ENCODE data around the gene PSMD6. TPM values are rescaled to one million over a fixed set of nuclear protein-coding genes. Genes with fewer than 3 reads are reported as not detected.

The PSMD6 gene
- total and polyA plus RNA-seq, 2 experiments from 2014 or later: 99.6 to 104 TPM

- H3K4me2 ChIP-seq: peak overlapping the region; percentile 6
- no peak for DNase-seq (ENCODE audit: low spot score)
- no peaks in the 10 kb centered on the region for H3K4me1 ChIP-seq (ENCODE audit: insufficient read depth)
- peak overlapping the region; percentile 15 for H3K27ac ChIP-seq
- H2AFZ ChIP-seq: no peak overlapping the region
- TF ChIP-seq CTCF (IDR thresholded peaks at IDR 0.05; ENCODE audit: poor library complexity) (no peak), EZH2phosphoT487 (IDR thresholded peaks at IDR 0.05; ENCODE audit: low read depth, severe bottlenecking, unreplicated experiment) (no peak), EZH2 (IDR thresholded peaks at IDR 0.05; ENCODE audit: borderline replicate concordance) (no peak)
- H3K27me3 ChIP-seq: no peaks in the 10 kb centered on the region
- H3K9me2 ChIP-seq (replicated peaks; ENCODE audit: insufficient read depth): no peaks in the 10 kb centered on the region
- no peaks in the 10 kb centered on the region for H3K79me2 ChIP-seq
- no peaks in the 10 kb centered on the region for H3K9me3 ChIP-seq (ENCODE audit: low read depth)
- WGBS (ENCODE audit: low lambda C conversion rate, missing lambda C conversion rate): 51% methylated on average over 6 of the region's 6 CpGs
- no peak overlapping the region for H3K4me3 ChIP-seq
- H3K36me3 ChIP-seq (replicated peaks; ENCODE audit: insufficient read depth, low read depth): no peaks in the 10 kb centered on the region
- no peaks in the 10 kb centered on the region for H4K20me1 ChIP-seq (ENCODE audit: insufficient read depth, poor library complexity, severe bottlenecking)
Observed at GRCh38 chr3:64046996-64047594, 23.8 kb upstream of the PSMD6 start.

GRCh38 chr3:64046592-64046991 lies 23.3 kb upstream of the PSMD6 start:
- peak overlapping the region; percentile 32 for H3K27ac ChIP-seq
- no peaks in the 10 kb centered on the region for H4K20me1 ChIP-seq (ENCODE audit: insufficient read depth, poor library complexity, severe bottlenecking)
- H3K4me3 ChIP-seq: no peak overlapping the region
- no peaks in the 10 kb centered on the region for H3K36me3 ChIP-seq (replicated peaks; ENCODE audit: insufficient read depth, low read depth)
- no peak overlapping the region for H2AFZ ChIP-seq
- no peaks in the 10 kb centered on the region for H3K9me3 ChIP-seq (ENCODE audit: low read depth)
- 75% methylated on average over 3 of the region's 3 CpGs for WGBS (ENCODE audit: low lambda C conversion rate, missing lambda C conversion rate)
- H3K27me3 ChIP-seq: no peaks in the 10 kb centered on the region
- TF ChIP-seq EZH2phosphoT487 (IDR thresholded peaks at IDR 0.05; ENCODE audit: low read depth, severe bottlenecking, unreplicated experiment) (no peak), EZH2 (IDR thresholded peaks at IDR 0.05; ENCODE audit: borderline replicate concordance) (no peak), CTCF (IDR thresholded peaks at IDR 0.05; ENCODE audit: poor library complexity) (no peak)
- DNase-seq (ENCODE audit: low spot score): no peak
- H3K4me1 ChIP-seq (ENCODE audit: insufficient read depth): no peaks in the 10 kb centered on the region
- H3K9me2 ChIP-seq (replicated peaks; ENCODE audit: insufficient read depth): no peaks in the 10 kb centered on the region
- H3K4me2 ChIP-seq: no peak overlapping the region
- no peaks in the 10 kb centered on the region for H3K79me2 ChIP-seq

DNA sequence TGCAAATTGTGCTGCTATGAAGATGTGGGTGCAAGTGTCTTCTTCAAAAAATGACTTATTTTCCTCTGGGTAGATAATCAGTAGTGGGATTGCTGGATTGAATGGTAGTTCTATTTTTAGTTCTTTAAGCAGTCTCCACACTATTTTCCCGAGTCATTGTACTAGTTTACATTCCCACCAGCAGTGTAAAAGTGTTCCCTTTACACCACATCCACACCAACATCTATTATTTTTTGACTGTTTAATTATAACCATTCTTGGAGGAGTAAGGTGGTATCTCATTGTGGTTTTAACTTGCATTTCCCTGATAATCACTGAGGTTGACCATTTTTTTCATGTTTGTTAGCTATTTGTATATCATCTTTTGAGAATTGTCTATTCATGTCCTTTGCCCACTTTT lies 19.7 kb upstream of the PSMD6 start:
- Histone ChIP-seq H3K4me3 (no peak overlapping the region), H3K9me3 (ENCODE audit: low read depth) (no peaks in the 10 kb centered on the region), H3K79me2 (no peaks in the 10 kb centered on the region), H3K27me3 (peaks cover 4% of the 10 kb centered on the region), H4K20me1 (ENCODE audit: insufficient read depth, poor library complexity, severe bottlenecking) (no peaks in the 10 kb centered on the region), H3K36me3 (replicated peaks; ENCODE audit: insufficient read depth, low read depth) (no peaks in the 10 kb centered on the region), H3K4me2 (no peak overlapping the region), H3K9me2 (replicated peaks; ENCODE audit: insufficient read depth) (no peaks in the 10 kb centered on the region), H3K27ac (no peak overlapping the region), H2AFZ (no peak overlapping the region), H3K4me1 (ENCODE audit: insufficient read depth) (no peaks in the 10 kb centered on the region)
- TF ChIP-seq EZH2phosphoT487 (IDR thresholded peaks at IDR 0.05; ENCODE audit: low read depth, severe bottlenecking, unreplicated experiment) (no peak), CTCF (IDR thresholded peaks at IDR 0.05; ENCODE audit: poor library complexity) (no peak), EZH2 (IDR thresholded peaks at IDR 0.05; ENCODE audit: borderline replicate concordance) (no peak)
- DNase-seq (ENCODE audit: low spot score): no peak
- 68% methylated on average over 1 of the region's 1 CpG for WGBS (ENCODE audit: low lambda C conversion rate, missing lambda C conversion rate)
